KMS-11 (cell line): ENCODE measurements around the gene GATM.

Experiments
- H2AFZ ChIP-seq: fragments of 200-600 bp; sonication (generic); 2 replicates; pipeline ENCODE4 v1.6.1; 2016; ENCODE audit warnings: antibody characterized with exemption, mixed run types, low read depth
- H3K27ac ChIP-seq: fragments of 200-600 bp; sonication (generic); 2 replicates; pipeline ENCODE4 v1.6.1; 2016; ENCODE audit warnings: mild to moderate bottlenecking, mixed run types
- H3K27me3 ChIP-seq: fragments of 200-600 bp; sonication (generic); 2 replicates; pipeline ENCODE4 v1.6.1; 2017; ENCODE audit warnings: mild to moderate bottlenecking, low read depth, mixed run types, moderate library complexity; ENCODE audit not compliant: insufficient read depth
- H3K36me3 ChIP-seq: fragments of 200-600 bp; sonication (generic); 2 replicates; pipeline ENCODE4 v1.6.1; 2017; ENCODE audit warnings: mild to moderate bottlenecking, mixed run types; ENCODE audit not compliant: insufficient read depth
- H3K4me1 ChIP-seq: fragments of 200-600 bp; sonication (generic); 2 replicates; pipeline ENCODE4 v1.6.1; 2016; ENCODE audit warnings: mild to moderate bottlenecking, low read depth, mixed run types; ENCODE audit not compliant: poor library complexity, severe bottlenecking
- H3K4me2 ChIP-seq: fragments of 200-600 bp; sonication (generic); 2 replicates; pipeline ENCODE4 v1.7.0; 2016; ENCODE audit warnings: mild to moderate bottlenecking, mixed run types
- H3K4me3 ChIP-seq: fragments of 200-600 bp; sonication (generic); IDR thresholded peaks from 2 replicates; pipeline ENCODE4 v1.6.1; 2017; ENCODE audit warnings: low read depth, low read length, mixed read lengths; ENCODE audit not compliant: insufficient read depth
- H3K79me2 ChIP-seq: fragments of 200-600 bp; sonication (generic); 2 replicates; pipeline ENCODE4 v1.6.1; 2016; ENCODE audit warnings: low read depth, mixed run types; ENCODE audit not compliant: insufficient read depth
- H3K9ac ChIP-seq: fragments of 200-600 bp; sonication (generic); 2 replicates; pipeline ENCODE4 v1.6.1; 2016; ENCODE audit warnings: mild to moderate bottlenecking, mixed run types
- H4K20me1 ChIP-seq: fragments of 200-600 bp; sonication (generic); 2 replicates; pipeline ENCODE4 v1.6.1; 2016; ENCODE audit warnings: mild to moderate bottlenecking, mixed run types; ENCODE audit not compliant: insufficient read depth
- CTCF ChIP-seq: fragments of 200-600 bp; sonication (generic); conservative IDR thresholded peaks from 2 replicates; pipeline ENCODE4 v1.6.1; 2017; ENCODE audit warnings: low read depth, mild to moderate bottlenecking, antibody characterized with exemption, low read length, moderate library complexity, mixed read lengths

GATM gene

DNA sequence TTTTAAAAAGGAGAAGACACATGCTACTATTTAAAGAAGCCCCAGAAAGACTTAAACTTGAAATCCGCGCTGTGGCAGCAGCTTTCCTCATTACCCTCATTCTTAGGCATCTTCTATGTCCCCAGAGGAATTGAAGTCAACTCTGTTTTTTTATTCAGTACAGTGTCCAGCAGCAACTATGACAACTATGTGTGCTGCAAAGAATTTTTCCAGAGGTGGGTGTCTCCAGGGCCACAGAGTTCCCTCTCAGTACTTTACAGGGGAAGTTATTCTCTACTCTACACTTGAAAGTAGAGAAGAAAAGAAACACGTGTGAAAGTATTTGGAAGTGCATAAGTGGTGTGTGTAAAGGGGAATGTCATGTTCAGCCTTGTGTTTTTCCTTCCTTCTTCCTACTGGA lies 32.0 kb downstream of the GATM start:
- no peaks in the 10 kb centered on the region for H3K36me3 ChIP-seq
- no peaks in the 10 kb centered on the region for H4K20me1 ChIP-seq
- no peak overlapping the region for H3K4me2 ChIP-seq
- no peaks in the 10 kb centered on the region for H3K27me3 ChIP-seq
- H3K27ac ChIP-seq: no peak overlapping the region
- H3K79me2 ChIP-seq: no peaks in the 10 kb centered on the region
- peaks cover 9% of the 10 kb centered on the region for H3K4me1 ChIP-seq
- H3K4me3 ChIP-seq: no peak overlapping the region
- no peak for TF ChIP-seq CTCF
- no peak overlapping the region for H3K9ac ChIP-seq
- H2AFZ ChIP-seq: no peak overlapping the region

DNA sequence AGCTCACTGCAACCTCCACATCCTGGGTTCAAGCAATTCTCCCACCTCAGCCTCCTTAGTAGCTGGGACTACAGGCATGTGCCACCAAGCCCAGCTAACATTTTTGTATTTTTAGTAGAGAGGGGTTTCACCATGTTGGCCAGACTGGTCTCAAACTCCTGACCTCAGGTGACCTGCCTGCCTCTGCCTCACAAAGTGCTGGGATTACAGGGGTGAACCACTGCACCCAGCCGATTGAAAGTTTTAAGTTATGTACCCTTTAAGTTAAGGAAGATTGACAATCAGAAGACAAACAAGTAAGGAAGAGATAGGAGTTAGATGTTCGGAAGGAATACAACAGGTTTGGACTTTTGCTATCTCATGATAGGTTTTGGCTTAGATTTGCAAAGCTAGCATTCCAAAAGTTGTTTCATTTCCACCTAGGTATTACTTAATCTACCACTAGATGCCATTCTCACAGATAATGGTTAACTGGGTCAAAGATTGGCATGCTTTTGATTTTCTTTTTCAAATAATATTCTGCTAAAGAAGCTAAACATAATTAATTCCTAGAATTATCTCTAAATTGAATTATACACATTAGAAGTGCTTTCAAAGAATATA lies 35.0 kb downstream of the GATM start:
- Histone ChIP-seq H3K27me3 (no peaks in the 10 kb centered on the region), H3K4me2 (no peak overlapping the region), H3K79me2 (no peaks in the 10 kb centered on the region), H4K20me1 (no peaks in the 10 kb centered on the region), H3K4me3 (no peak overlapping the region), H3K36me3 (no peaks in the 10 kb centered on the region), H2AFZ (no peak overlapping the region), H3K4me1 (no peaks in the 10 kb centered on the region), H3K9ac (no peak overlapping the region), H3K27ac (no peak overlapping the region)
- TF ChIP-seq CTCF: no peak

DNA sequence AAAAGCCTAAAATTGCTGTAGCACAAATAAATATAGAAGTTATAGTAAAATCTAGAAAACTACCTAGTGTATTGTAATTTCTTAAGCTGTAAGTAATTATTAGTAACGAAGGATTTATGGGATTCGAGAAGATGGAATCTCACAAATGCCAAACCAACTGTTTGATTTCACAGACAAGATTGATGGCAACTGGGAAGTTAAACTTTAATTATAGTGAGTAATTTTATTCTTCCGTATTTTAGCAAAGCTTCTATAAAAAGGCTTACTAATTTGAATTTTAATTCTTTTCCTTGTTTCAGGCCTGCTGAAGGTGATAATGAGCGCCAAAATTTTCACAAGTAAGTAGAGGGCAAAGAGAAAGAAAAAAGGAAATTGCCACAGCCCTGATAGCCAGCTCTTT lies 36.6 kb downstream of the GATM start:
- Histone ChIP-seq H3K79me2 (no peaks in the 10 kb centered on the region), H3K9ac (no peak overlapping the region), H3K4me2 (no peak overlapping the region), H2AFZ (no peak overlapping the region), H3K4me3 (no peak overlapping the region), H3K27me3 (no peaks in the 10 kb centered on the region), H3K4me1 (no peaks in the 10 kb centered on the region), H4K20me1 (no peaks in the 10 kb centered on the region), H3K27ac (no peak overlapping the region), H3K36me3 (no peaks in the 10 kb centered on the region)
- TF ChIP-seq CTCF: no peak

DNA sequence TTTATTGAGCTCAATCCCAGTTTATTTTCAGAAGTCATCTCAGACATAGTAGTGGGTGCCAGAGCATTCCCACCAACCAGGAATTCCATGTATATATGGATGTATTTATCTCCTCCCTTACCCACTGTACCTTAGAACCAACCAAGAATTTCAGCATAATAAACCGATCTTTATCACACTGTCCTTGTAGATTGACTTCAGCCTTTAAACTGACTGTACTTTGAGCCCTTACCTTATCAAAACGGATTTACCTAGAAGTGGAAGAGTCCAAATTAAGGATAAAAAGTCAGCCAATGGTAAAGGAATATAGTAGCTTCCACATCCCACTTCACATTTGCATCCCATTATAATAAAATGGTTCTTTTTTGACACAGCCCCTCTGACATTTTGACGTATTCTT lies 37.9 kb downstream of the GATM start:
- no peak overlapping the region for H2AFZ ChIP-seq
- no peaks in the 10 kb centered on the region for H3K4me1 ChIP-seq
- no peaks in the 10 kb centered on the region for H4K20me1 ChIP-seq
- no peak for TF ChIP-seq CTCF
- H3K4me3 ChIP-seq: no peak overlapping the region
- H3K9ac ChIP-seq: no peak overlapping the region
- no peak overlapping the region for H3K4me2 ChIP-seq
- H3K27ac ChIP-seq: no peak overlapping the region
- H3K36me3 ChIP-seq: no peaks in the 10 kb centered on the region
- H3K79me2 ChIP-seq: no peaks in the 10 kb centered on the region
- H3K27me3 ChIP-seq: no peaks in the 10 kb centered on the region
